Left colon (tissue), 2 donors: ENCODE measurements around the gene GPRC5A. TPM values are rescaled to one million over a fixed set of nuclear protein-coding genes. Genes with fewer than 3 reads are reported as not detected.
"Not testable (repeated sequence)": the region's sequence is repeated elsewhere in the genome, so short reads cannot be mapped to it uniquely, and the experiment has no call there.

ENCODE experiments used
- ATAC-seq: fragments of 200-7000 bp; cut with Tn5 transposase; one replicate; pipeline ENCODE4 v1.9.1; 2020; ENCODE audit warnings: mild to moderate bottlenecking, moderate library complexity
- DNase-seq, 2 donors: peaks; one replicate each; pipeline ENCODE4 v3.0.0-alpha.2; 2020
- intact Hi-C, 2 donors: fragments of 100-400 bp; cut with DNase I in 1 of 2; cut with micrococcal nuclease in 1 of 2; formaldehyde crosslinking; loops; one replicate each; pipeline versions ENCODE4 v1.11.2 to v1.14.0; 2022; cut with DNase I, micrococcal nuclease
- long read RNA-seq: library from polyadenylated mRNA; unstranded; transcript quantifications from one replicate; pipeline ENCODE4 v2.0.0, GENCODE V29; 2021
- total RNA-seq, 2 donors: library from RNA; stranded (reverse); fragmentation: NEBNext Ultra II Directional; extraction: Animal tissue kit (Norgen Biotek cat#: 25700); gene quantifications; one replicate each; pipeline ENCODE4 v1.2.1, GENCODE V29; 2021
- donor health status: DM: no; HTN: no; CAD: no.
- donor health status: DM: yes; HTN: yes; CAD: no.

Gene GPRC5A
- total RNA-seq: 100 to 1,000 TPM; 206 to 463 TPM
- long read RNA-seq, full-length matches to known transcripts: 93 of 143 reads
- long read RNA-seq, partial matches to known transcripts: 20 of 143 reads
- long read RNA-seq, other reads (novel, unspliced or antisense): 30 of 143 reads

- ATAC-seq: peak; percentile 78
- intact Hi-C loops: no loop called here
Measured at GRCh38 chr12:12891080-12891880, at the start of gene GPRC5A. GPRC5A (plus strand) TSS chr12:12891562; CDS start chr12:12908250, 16,688 bp downstream.

GRCh38 chr12:12845794-12846243 lies 45.5 kb upstream of the GPRC5A start:
- intact Hi-C loops: no loop called here
- DNase-seq: no peak
- ATAC-seq: no peak

More at GRCh38 chr12:12891080-12891880, at the start of gene GPRC5A:
- DNase-seq: peak; percentile 87 to 94

GRCh38 chr12:12846780-12847179 lies 44.6 kb upstream of the GPRC5A start:
- ATAC-seq, intact Hi-C loops, DNase-seq: not testable (repeated sequence)

- ATAC-seq (peak; percentile 86), DNase-seq (no peak)
- intact Hi-C loops: no loop called here
Measured at GRCh38 chr12:12853435-12853834, 37.9 kb upstream of the GPRC5A start.

GRCh38 chr12:12859690-12860089 lies 31.7 kb upstream of the GPRC5A start:
- no peak for DNase-seq
- ATAC-seq: no peak
- intact Hi-C loops: no loop called here

GRCh38 chr12:12864243-12864642 lies 27.1 kb upstream of the GPRC5A start:
- ATAC-seq: no peak
- no peak for DNase-seq
- intact Hi-C loops: no loop called here

GRCh38 chr12:12868477-12869235 lies 22.7 kb upstream of the GPRC5A start:
- ATAC-seq (no peak), DNase-seq (no peak)
- intact Hi-C loops: no loop called here

- ATAC-seq: no peak
- DNase-seq: no peak
- intact Hi-C loops: no loop called here
Measured at GRCh38 chr12:12870465-12870864, 20.9 kb upstream of the GPRC5A start.

GRCh38 chr12:12871587-12872138 lies 19.7 kb upstream of the GPRC5A start:
- intact Hi-C loops: no loop called here
- no peak for DNase-seq
- no peak for ATAC-seq

- intact Hi-C loops: no loop called here
- DNase-seq: peak; percentile 60 to 87
Measured at GRCh38 chr12:12872139-12872933, 19.0 kb upstream of the GPRC5A start.

GRCh38 chr12:12872934-12873275 lies 18.5 kb upstream of the GPRC5A start:
- ATAC-seq: no peak

More at GRCh38 chr12:12872139-12872933, 19.0 kb upstream of the GPRC5A start:
- ATAC-seq: peak; percentile 74

GRCh38 chr12:12874029-12874428 lies 17.3 kb upstream of the GPRC5A start:
- ATAC-seq (no peak), DNase-seq (no peak)
- intact Hi-C loops: no loop called here

More at GRCh38 chr12:12872934-12873275, 18.5 kb upstream of the GPRC5A start:
- no peak for DNase-seq
- intact Hi-C loops: no loop called here

- DNase-seq, ATAC-seq, intact Hi-C loops: not testable (repeated sequence)
Measured at GRCh38 chr12:12875301-12875700, 16.1 kb upstream of the GPRC5A start.

GRCh38 chr12:12877153-12877768 lies 14.1 kb upstream of the GPRC5A start:
- DNase-seq: no peak
- intact Hi-C loops: no loop called here
- peak; percentile 69 for ATAC-seq

GRCh38 chr12:12877781-12878455 lies 13.4 kb upstream of the GPRC5A start:
- ATAC-seq: peak; percentile 22
- intact Hi-C loops: no loop called here
- peak in 1 of 2 donors; percentile 61 for DNase-seq

GRCh38 chr12:12880537-12880936 lies 10.8 kb upstream of the GPRC5A start:
- intact Hi-C loops: loop anchor here in 1 of 2 donors (10.0 kb wide), 1 partner anchor 46 kb away; no protein-coding TSS in a partner anchor
- DNase-seq (no peak), ATAC-seq (no peak)

- DNase-seq (peak in 1 of 2 donors; percentile 70), ATAC-seq (peak; percentile 60)
- intact Hi-C loops: loop anchor here in 1 of 2 donors (10.0 kb wide), 1 partner anchor 47 kb away; no protein-coding TSS in a partner anchor
Measured at GRCh38 chr12:12881151-12881909, 10.0 kb upstream of the GPRC5A start.
